Ramos (cell line): ENCODE results near the gene ADGRG1.

Experiments
- in situ Hi-C: fragments of 300-500 bp; cut with MboI; formaldehyde crosslinking; loops from one replicate; pipeline ENCODE4 v1.14.3; 2022; ENCODE audit warnings: low sequenced_read_pairs; ENCODE audit not compliant: unreplicated experiment

The ADGRG1 gene

GRCh38 chr16:57647136-57647875 is 18.9 kb downstream of the ADGRG1 start:
- in situ Hi-C loops, result no loop called here

- in situ Hi-C loops, result no loop called here
Measured at GRCh38 chr16:57648125-57648524, 19.7 kb downstream of the ADGRG1 start.

GRCh38 chr16:57648581-57649442 is 20.4 kb downstream of the ADGRG1 start:
- in situ Hi-C loops, result no loop called here

GRCh38 chr16:57649443-57649751 is 21.0 kb downstream of the ADGRG1 start:
- in situ Hi-C loops, result no loop called here

- in situ Hi-C loops, result no loop called here
Measured at GRCh38 chr16:57649846-57650245, 21.4 kb downstream of the ADGRG1 start.

- in situ Hi-C loops, result no loop called here
Measured at GRCh38 chr16:57651344-57652333, 23.2 kb downstream of the ADGRG1 start.

- in situ Hi-C loops, result no loop called here
Measured at GRCh38 chr16:57652695-57653471, 24.5 kb downstream of the ADGRG1 start.

GRCh38 chr16:57653936-57654335 is 25.5 kb downstream of the ADGRG1 start:
- in situ Hi-C loops, result no loop called here

- in situ Hi-C loops, result no loop called here
Measured at GRCh38 chr16:57656342-57656955, 28.0 kb downstream of the ADGRG1 start.

GRCh38 chr16:57657228-57657627 is 28.8 kb downstream of the ADGRG1 start:
- in situ Hi-C loops, result no loop called here

GRCh38 chr16:57658130-57658877 is 29.9 kb downstream of the ADGRG1 start:
- in situ Hi-C loops, result no loop called here

GRCh38 chr16:57658878-57659674 is 30.6 kb downstream of the ADGRG1 start:
- in situ Hi-C loops, result no loop called here

- in situ Hi-C loops, result no loop called here
Measured at GRCh38 chr16:57660715-57661463, 32.5 kb downstream of the ADGRG1 start.

GRCh38 chr16:57661510-57661909 is 33.1 kb downstream of the ADGRG1 start:
- in situ Hi-C loops, result no loop called here

GRCh38 chr16:57661936-57662906 is 33.8 kb downstream of the ADGRG1 start:
- in situ Hi-C loops, result no loop called here

- in situ Hi-C loops, result no loop called here
Measured at GRCh38 chr16:57663436-57663835, 35.0 kb downstream of the ADGRG1 start.
